Thoracic aorta (tissue), 2 donors: ENCODE results near the gene ANXA2R. TPM values are rescaled to one million over a fixed set of nuclear protein-coding genes. Genes with fewer than 3 reads are reported as not detected.

Experiments used
- ATAC-seq: fragments of 150-250 bp; one replicate; pipeline ENCODE4 v1.8.0; 2017; ENCODE audit warnings: low read depth; ENCODE audit not compliant: insufficient number of reproducible peaks, low FRiP score
- DNase-seq: peaks from one replicate; pipeline ENCODE4 v3.0.0-alpha.2; 2020; ENCODE audit warnings: low spot score
- H3K27ac ChIP-seq, 2 donors: fragments of 200-600 bp; sonication (generic); 1 replicate in 1 of 2; 2 replicates in 1 of 2; pipeline ENCODE4 v1.5.1; 2016; ENCODE audit warnings: mild to moderate bottlenecking in 2 of 2, moderate library complexity in 2 of 2
- H3K27me3 ChIP-seq: fragments of 200-600 bp; sonication (generic); replicated peaks from 2 replicates; pipeline ENCODE4 v1.6.0; 2016; ENCODE audit warnings: mild to moderate bottlenecking; ENCODE audit not compliant: insufficient read depth
- H3K36me3 ChIP-seq: fragments of 200-600 bp; sonication (generic); one replicate; pipeline ENCODE4 v1.5.1; 2016
- H3K4me1 ChIP-seq, 2 donors: fragments of 200-600 bp; sonication (generic); 1 replicate in 1 of 2; 2 replicates in 1 of 2; pipeline versions ENCODE4 v1.5.1 to v1.6.0; 2016; ENCODE audit warnings: low read depth in 2 of 2, mild to moderate bottlenecking in 1 of 2; ENCODE audit not compliant: control insufficient read depth in 1 of 2
- H3K4me3 ChIP-seq: fragments of 200-600 bp; sonication (generic); 2 replicates; pipeline ENCODE4 v1.5.1; 2016; ENCODE audit warnings: mild to moderate bottlenecking
- H3K9me3 ChIP-seq: fragments of 200-600 bp; sonication (generic); 2 replicates; pipeline ENCODE4 v1.5.1; 2016
- CTCF ChIP-seq: fragments of 200-600 bp; sonication (generic); IDR thresholded peaks from one replicate; pipeline ENCODE4 v1.5.1; 2019; ENCODE audit warnings: antibody characterized with exemption
- total RNA-seq, 2 donors: library from RNA; depleted of rRNA; stranded (reverse); fragments of >200 nt; gene quantifications; one replicate each; pipeline versions ENCODE4 v1.1.0 to v1.2.3, GENCODE V29; 2016

Gene ANXA2R
- total RNA-seq, 2 donors from 2014 or later, result 3.2 to 5.3 TPM

GRCh38 chr5:43014522-43014921 lies 25.6 kb downstream of the ANXA2R start:
- Histone ChIP-seq H3K27me3 (no peaks in the 10 kb centered on the region), H3K27ac (no peak overlapping the region)
- ATAC-seq, result no peak

GRCh38 chr5:43010935-43011315 lies 29.2 kb downstream of the ANXA2R start:
- no peak for DNase-seq
- no peaks in the 10 kb centered on the region for H3K9me3 ChIP-seq
- H3K4me1 ChIP-seq, result peaks cover 0 to 12% of the 10 kb centered on the region in 2 donors
- no peak overlapping the region for H3K4me3 ChIP-seq
- no peak for TF ChIP-seq CTCF
- H3K27me3 ChIP-seq, result no peaks in the 10 kb centered on the region
- ATAC-seq, result no peak
- H3K27ac ChIP-seq, result no peak overlapping the region
- no peaks in the 10 kb centered on the region for H3K36me3 ChIP-seq

More at GRCh38 chr5:43014522-43014921, 25.6 kb downstream of the ANXA2R start:
- Histone ChIP-seq H3K4me1 (peaks cover 0 to 12% of the 10 kb centered on the region in 2 donors), H3K4me3 (no peak overlapping the region), H3K9me3 (no peaks in the 10 kb centered on the region), H3K36me3 (no peaks in the 10 kb centered on the region)
- DNase-seq, result no peak
- TF ChIP-seq CTCF, result no peak

GRCh38 chr5:43008363-43009153 lies 31.6 kb downstream of the ANXA2R start:
- peak overlapping the region; percentile 73 for H3K4me3 ChIP-seq
- H3K9me3 ChIP-seq, result no peaks in the 10 kb centered on the region
- H3K27me3 ChIP-seq, result no peaks in the 10 kb centered on the region
- peaks cover 0 to 12% of the 10 kb centered on the region in 2 donors for H3K4me1 ChIP-seq
- DNase-seq (peak; percentile 37), ATAC-seq (no peak)
- H3K27ac ChIP-seq, result peak overlapping the region; percentile 70 to 88
- H3K36me3 ChIP-seq, result no peaks in the 10 kb centered on the region
- TF ChIP-seq CTCF, result no peak

GRCh38 chr5:43007911-43008362 lies 32.2 kb downstream of the ANXA2R start:
- peak; percentile 34 for ATAC-seq

More at GRCh38 chr5:43007911-43008362, 32.2 kb downstream of the ANXA2R start:
- DNase-seq, result peak; percentile 21
- Histone ChIP-seq H3K36me3 (no peaks in the 10 kb centered on the region), H3K4me3 (peak overlapping the region; percentile 73), H3K27ac (peak overlapping the region; percentile 70 to 88), H3K4me1 (peaks cover 0 to 12% of the 10 kb centered on the region in 2 donors), H3K9me3 (no peaks in the 10 kb centered on the region), H3K27me3 (no peaks in the 10 kb centered on the region)
- TF ChIP-seq CTCF, result no peak
